Measurements from ENCODE around the gene CFAP52. TPM values are rescaled to one million over a fixed set of nuclear protein-coding genes. Genes with fewer than 3 reads are reported as not detected.
"Not testable (repeated sequence)": the region's sequence is repeated elsewhere in the genome, so short reads cannot be mapped to it uniquely, and the experiment has no call there.

CFAP52 gene
- total RNA-seq, 1 donor: not detected

DNA sequence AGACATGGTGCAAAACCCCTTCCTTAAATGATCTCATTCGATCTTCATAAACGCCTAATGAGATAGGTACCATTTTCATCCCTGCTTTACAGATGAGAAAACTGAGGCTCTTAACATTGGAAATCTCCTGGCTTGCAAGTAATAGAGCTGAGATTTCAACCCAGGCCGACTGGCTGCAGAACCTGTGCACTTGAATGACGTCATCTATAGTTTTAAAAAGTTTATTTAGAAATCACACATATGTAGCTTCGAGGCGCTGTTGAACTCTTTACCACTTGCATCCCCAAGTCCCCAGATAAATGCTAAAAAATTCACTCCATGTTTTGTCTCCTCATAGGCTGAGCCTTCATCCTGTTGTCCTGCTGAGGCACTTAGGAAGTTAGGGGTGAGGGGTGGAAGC is 30.0 kb downstream of the CFAP52 start:
- Histone ChIP-seq H3K4me3 (ENCODE audit: low read length) (no peak overlapping the region), H3K4me1 (ENCODE audit: insufficient read depth, low read length) (no peaks in the 10 kb centered on the region), H3K9me3 (ENCODE audit: low read depth, low read length) (no peaks in the 10 kb centered on the region), H3K27me3 (ENCODE audit: insufficient read depth, low read length) (no peaks in the 10 kb centered on the region)

DNA sequence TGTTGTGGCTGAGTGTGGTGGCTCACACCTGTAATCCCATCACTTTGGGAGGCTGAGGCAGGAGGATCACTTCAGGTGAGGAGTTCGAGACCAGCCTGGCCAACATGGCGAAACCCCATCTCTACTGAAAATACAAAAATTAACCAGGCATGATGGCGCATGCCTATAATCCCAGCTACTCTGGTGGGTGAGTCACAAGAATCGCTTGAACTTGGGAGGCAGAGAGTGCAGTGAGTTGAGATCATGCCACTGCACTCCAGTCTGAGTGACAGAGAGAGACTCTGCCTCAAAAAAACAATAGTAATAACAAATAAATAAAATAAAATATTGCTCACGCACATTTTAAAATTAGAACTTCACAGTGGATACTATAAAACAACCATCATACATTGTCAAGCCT is 30.6 kb downstream of the CFAP52 start:
- H3K4me1 ChIP-seq (ENCODE audit: insufficient read depth, low read length); H3K27me3 ChIP-seq (ENCODE audit: insufficient read depth, low read length); H3K4me3 ChIP-seq (ENCODE audit: low read length); H3K9me3 ChIP-seq (ENCODE audit: low read depth, low read length): not testable (repeated sequence)

DNA sequence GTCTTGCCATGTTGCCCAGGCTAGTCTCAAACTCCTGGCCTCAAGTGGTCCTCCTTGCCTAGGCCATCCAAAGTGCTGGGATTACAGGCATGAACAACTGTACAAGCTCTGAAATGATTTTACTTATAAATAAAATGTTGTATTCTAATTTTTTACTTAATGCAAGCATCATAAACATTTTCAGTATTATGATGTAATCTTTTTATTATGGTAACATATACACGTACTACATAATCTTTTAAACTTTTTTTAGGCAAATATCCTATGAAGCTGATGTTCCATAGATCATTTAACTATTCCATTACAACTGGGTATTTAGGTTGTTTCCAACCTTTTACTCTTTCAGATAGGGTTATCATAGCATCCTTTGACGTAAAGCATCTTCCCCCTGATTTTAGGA is 35.1 kb downstream of the CFAP52 start:
- Histone ChIP-seq H3K9me3 (ENCODE audit: low read depth, low read length) (no peaks in the 10 kb centered on the region), H3K4me1 (ENCODE audit: insufficient read depth, low read length) (no peaks in the 10 kb centered on the region), H3K4me3 (ENCODE audit: low read length) (no peak overlapping the region), H3K27me3 (ENCODE audit: insufficient read depth, low read length) (no peaks in the 10 kb centered on the region)

DNA sequence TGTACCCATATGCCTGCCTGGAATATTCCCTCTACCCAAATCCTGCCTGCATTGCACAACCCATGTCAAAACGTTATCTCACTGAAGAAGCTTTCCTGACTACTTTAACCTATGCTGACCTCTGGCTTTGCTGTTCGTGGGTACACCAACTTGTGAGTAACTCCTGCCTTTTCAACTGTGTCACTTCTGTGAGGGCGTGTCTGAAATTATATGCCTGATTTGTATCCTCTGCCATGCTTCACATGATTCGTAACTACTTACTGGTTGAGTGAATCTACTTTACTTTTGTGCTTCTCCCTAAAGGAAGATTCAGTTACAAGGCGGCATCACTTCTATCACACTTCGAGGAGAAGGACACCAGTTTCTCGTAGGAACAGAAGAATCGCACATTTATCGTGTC is 35.6 kb downstream of the CFAP52 start:
- Histone ChIP-seq H3K4me1 (ENCODE audit: insufficient read depth, low read length) (no peaks in the 10 kb centered on the region), H3K27me3 (ENCODE audit: insufficient read depth, low read length) (no peaks in the 10 kb centered on the region), H3K4me3 (ENCODE audit: low read length) (no peak overlapping the region), H3K9me3 (ENCODE audit: low read depth, low read length) (no peaks in the 10 kb centered on the region)

DNA sequence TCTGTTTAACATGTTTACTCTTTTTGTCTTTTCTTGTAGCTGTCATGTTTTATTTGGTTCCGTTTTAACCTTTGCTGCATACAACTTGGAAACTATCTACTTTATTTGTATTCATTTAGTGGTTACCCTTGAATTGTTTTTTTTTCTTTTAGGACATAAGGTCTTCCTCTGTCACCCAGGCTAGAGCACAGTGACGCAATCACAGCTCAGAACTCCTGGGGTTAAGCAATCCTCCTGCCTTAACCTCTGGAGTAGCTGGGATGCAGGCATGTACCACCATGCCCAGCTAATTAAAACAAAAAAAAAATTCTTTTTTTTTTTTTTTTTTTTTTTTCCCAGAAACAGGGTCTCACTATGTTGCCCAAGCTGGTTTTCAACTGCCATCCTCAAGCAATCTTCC is 39.0 kb downstream of the CFAP52 start:
- no peak overlapping the region for H3K4me3 ChIP-seq (ENCODE audit: low read length)
- no peaks in the 10 kb centered on the region for H3K9me3 ChIP-seq (ENCODE audit: low read depth, low read length)
- no peaks in the 10 kb centered on the region for H3K27me3 ChIP-seq (ENCODE audit: insufficient read depth, low read length)
- H3K4me1 ChIP-seq (ENCODE audit: insufficient read depth, low read length): no peaks in the 10 kb centered on the region

DNA sequence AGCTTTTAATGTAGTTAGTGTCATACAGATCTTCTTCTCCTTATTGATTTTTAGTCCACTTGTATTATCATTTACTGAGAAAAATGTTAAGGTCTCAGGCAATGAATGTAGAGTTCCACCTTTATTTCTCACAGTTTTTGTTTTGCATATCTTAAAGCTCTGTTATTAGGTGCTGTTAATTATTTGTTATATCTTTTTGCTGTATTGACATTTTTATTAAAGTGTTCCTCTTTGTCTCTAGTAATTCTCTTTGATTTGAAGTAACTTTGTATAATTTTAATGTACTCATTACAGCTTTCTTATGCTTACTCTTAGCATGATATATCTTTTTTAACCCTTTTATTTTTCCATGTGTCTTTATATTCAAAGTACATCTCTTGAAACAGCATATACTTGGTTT is 46.5 kb downstream of the CFAP52 start:
- no peaks in the 10 kb centered on the region for H3K27me3 ChIP-seq (ENCODE audit: insufficient read depth, low read length)
- H3K9me3 ChIP-seq (ENCODE audit: low read depth, low read length): peaks cover 18% of the 10 kb centered on the region
- no peaks in the 10 kb centered on the region for H3K4me1 ChIP-seq (ENCODE audit: insufficient read depth, low read length)
- H3K4me3 ChIP-seq (ENCODE audit: low read length): no peak overlapping the region

DNA sequence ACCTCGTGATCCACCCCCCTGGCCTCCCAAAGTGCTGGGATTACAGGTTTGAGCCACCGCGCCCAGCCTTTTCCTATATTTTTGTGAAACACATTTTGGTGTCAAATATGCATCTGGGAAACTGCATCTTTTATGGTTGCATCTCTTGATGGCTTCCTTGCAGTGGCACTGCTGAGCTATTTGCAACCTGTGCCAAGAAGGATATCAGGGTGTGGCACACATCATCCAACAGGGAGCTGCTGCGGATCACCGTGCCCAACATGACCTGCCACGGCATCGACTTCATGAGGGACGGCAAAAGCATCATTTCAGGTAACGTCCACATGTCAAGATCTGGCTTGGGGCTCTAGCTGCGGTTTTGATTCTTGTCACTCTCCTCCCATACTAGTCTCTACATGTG is 52.1 kb downstream of the CFAP52 start:
- H3K4me3 ChIP-seq (ENCODE audit: low read length): no peak overlapping the region
- peaks cover 4% of the 10 kb centered on the region for H3K9me3 ChIP-seq (ENCODE audit: low read depth, low read length)
- H3K4me1 ChIP-seq (ENCODE audit: insufficient read depth, low read length): no peaks in the 10 kb centered on the region
- H3K27me3 ChIP-seq (ENCODE audit: insufficient read depth, low read length): no peaks in the 10 kb centered on the region

DNA sequence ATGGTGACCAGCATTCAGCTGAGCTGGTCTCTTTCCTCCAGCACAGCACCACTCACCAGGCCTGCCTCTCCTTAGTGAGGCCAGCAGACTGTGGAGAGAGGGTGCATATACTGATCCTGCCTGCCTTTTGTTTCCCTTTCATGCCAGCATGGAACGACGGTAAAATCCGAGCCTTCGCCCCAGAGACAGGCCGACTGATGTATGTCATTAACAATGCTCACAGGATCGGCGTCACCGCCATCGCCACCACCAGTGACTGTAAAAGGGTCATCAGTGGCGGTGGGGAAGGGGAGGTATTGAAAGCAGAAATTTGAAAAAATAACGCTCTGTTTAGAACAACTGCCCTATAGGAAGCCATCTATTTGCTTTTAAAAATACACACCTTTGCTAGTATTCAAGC is 56.3 kb downstream of the CFAP52 start:
- Histone ChIP-seq H3K4me3 (ENCODE audit: low read length) (no peak overlapping the region), H3K9me3 (ENCODE audit: low read depth, low read length) (no peaks in the 10 kb centered on the region), H3K4me1 (ENCODE audit: insufficient read depth, low read length) (no peaks in the 10 kb centered on the region), H3K27me3 (ENCODE audit: insufficient read depth, low read length) (no peaks in the 10 kb centered on the region)

DNA sequence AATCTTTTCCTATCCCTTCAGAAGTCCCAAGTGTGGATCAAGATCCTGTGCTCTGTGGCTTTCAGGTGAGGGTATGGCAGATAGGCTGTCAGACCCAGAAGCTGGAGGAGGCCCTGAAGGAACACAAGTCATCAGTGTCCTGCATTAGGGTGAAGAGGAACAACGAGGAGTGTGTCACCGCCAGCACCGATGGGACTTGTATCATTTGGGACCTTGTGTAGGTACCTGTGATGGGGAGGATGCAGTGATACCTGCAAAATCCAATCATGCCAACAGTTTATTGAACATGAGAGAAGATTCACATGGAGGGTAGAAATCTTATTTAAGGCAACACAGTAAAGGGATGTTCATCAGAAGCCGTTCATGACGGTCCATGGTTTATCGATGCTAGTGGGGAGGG is 58.9 kb downstream of the CFAP52 start:
- no peak overlapping the region for H3K4me3 ChIP-seq (ENCODE audit: low read length)
- H3K9me3 ChIP-seq (ENCODE audit: low read depth, low read length): no peaks in the 10 kb centered on the region
- H3K27me3 ChIP-seq (ENCODE audit: insufficient read depth, low read length): no peaks in the 10 kb centered on the region
- H3K4me1 ChIP-seq (ENCODE audit: insufficient read depth, low read length): no peaks in the 10 kb centered on the region

DNA sequence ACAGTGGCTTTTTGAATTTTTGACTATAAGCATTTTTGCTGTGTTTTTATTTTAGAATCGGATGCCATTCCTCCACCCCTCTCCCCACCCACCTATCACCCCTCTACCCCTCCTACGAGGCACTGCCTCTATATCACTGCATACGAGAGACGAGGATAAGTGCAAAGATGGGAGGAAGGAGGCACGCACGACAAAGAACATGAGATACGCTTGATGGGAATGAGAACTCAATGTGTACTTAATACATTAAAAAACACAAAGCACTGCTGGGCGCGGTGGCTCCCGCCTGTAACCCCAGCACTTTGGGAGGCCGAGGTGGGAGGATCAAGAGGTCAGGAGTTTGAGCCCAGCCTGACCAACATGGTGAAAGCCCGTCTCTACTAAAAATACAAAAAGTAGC is 60.1 kb downstream of the CFAP52 start:
- no peaks in the 10 kb centered on the region for H3K4me1 ChIP-seq (ENCODE audit: insufficient read depth, low read length)
- no peak overlapping the region for H3K4me3 ChIP-seq (ENCODE audit: low read length)
- no peaks in the 10 kb centered on the region for H3K27me3 ChIP-seq (ENCODE audit: insufficient read depth, low read length)

DNA sequence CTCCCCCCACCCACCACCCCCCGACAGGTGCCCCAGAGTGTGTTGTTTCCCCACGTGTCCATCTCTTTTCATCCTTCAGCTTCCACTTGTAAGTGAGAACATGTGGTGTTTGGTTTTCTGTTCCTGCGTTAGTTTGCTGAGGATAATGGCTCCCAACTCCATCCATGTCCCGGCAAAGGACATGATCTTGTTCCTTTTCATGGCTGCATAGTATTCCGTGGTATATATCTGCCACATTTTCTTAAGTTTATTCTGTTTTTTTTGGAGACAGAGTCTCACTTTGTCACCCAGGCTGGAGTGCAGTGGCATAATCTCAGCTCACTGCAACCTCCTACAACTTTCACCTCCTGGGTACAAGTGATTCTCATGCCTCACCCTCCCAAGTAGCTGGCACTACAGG is 63.9 kb downstream of the CFAP52 start:
- H3K4me3 ChIP-seq (ENCODE audit: low read length); H3K9me3 ChIP-seq (ENCODE audit: low read depth, low read length); H3K27me3 ChIP-seq (ENCODE audit: insufficient read depth, low read length); H3K4me1 ChIP-seq (ENCODE audit: insufficient read depth, low read length): not testable (repeated sequence)

More for the DNA sequence above, 60.1 kb downstream of the CFAP52 start:
- no peaks in the 10 kb centered on the region for H3K9me3 ChIP-seq (ENCODE audit: low read depth, low read length)

DNA sequence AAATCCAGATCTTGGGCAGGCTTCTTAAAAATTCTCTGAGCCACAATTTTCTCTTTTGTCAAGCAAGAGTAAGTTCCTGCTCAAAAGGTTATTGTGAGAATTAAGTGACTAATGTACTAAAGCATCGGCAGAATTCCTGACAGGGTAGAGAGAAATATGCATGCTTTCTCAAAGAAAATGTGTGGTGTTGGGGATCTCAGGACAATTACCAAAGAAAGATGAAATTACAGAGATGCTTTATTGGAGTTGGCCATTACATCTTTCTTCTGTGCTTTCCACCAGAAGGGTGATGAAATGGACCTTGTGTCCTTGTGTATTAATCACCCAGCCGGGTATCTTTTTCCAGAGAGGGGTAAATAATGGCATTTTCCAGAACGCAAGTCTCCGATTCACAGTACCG is 67.2 kb downstream of the CFAP52 start:
- Histone ChIP-seq H3K27me3 (ENCODE audit: insufficient read depth, low read length) (peaks cover 25% of the 10 kb centered on the region), H3K4me3 (ENCODE audit: low read length) (no peak overlapping the region), H3K9me3 (ENCODE audit: low read depth, low read length) (no peaks in the 10 kb centered on the region), H3K4me1 (ENCODE audit: insufficient read depth, low read length) (peaks cover 18% of the 10 kb centered on the region)

DNA sequence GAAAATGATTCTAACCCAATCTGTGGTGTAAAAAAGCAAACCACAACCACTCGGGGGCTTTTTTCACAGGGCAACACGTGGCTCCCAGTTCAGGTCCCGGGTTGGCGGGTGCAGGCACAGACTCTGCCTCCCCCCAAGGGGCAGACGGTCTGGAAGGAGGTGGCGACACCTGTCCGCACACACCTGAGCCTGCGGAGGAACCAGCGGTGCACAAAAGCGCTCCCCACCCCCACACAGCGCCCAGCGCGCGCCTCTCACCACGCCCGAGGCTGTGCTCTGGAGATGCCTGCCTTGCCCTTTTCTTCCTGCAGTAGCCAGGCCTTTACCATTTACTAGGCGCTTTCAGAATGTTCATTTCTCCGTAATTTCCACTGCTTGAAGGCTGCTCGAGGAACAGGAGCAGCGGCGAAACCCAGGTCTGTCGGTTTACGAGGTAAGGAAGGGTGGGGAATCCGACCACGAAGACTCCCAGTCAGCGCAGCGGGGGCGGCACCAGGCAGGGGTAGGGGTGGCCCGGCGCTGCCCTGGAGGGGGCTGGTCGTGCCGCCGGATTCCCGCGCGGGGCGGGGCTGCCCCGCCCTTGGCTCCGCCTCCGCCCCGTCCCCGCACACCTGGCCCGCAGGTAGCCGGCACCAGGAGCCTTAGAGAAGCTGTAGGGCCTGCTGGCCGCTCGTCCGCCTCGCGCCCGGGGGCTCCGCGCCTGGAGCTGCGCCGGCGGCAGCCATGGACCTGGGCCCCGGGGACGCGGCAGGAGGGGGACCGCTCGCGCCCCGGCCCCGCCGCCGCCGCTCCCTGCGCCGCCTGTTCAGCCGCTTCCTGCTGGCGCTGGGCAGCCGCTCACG is 68.7 kb downstream of the CFAP52 start, which contains the start of gene USP43:
Gene USP43 (plus strand): TSS at position 608 of the 842 bp plus-strand sequence. CDS start 116 bp downstream, at position 724.
- peaks cover 18% of the 10 kb centered on the region for H3K4me1 ChIP-seq (ENCODE audit: insufficient read depth, low read length)
- H3K9me3 ChIP-seq (ENCODE audit: low read depth, low read length): no peaks in the 10 kb centered on the region
- peaks cover 26% of the 10 kb centered on the region for H3K27me3 ChIP-seq (ENCODE audit: insufficient read depth, low read length)
- H3K4me3 ChIP-seq (ENCODE audit: low read length): peak within 1 kb of the TSS; percentile 31

DNA sequence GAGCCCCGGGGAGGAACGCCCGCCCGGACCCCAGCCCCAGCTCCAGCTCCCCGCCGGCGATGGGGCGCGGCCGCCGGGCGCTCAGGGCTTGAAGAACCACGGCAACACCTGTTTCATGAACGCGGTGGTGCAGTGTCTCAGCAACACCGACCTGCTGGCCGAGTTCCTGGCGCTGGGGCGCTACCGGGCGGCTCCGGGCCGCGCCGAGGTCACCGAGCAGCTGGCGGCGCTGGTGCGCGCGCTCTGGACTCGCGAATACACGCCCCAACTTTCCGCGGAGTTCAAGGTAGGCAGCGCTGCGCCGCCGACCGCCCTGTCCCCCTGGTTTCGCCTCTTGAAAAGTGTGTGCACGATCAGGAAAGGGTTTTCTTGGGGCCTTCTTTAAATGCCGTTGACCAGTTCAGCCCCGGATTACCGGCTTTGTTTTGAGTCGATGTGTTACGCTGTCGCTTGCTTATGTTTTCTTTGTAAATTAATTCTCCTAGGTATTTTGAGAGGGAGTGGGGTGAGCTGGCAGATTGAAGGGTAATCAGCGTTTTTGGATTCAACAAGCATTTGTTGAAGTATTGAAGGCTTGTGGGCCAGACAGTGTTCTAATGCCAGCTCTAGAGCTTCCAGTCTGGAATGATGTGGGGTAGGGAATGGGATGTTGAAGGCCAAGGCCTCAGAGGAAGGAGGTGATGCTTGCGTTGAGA is 69.6 kb downstream of the CFAP52 start:
- Histone ChIP-seq H3K4me3 (ENCODE audit: low read length) (peak overlapping the region; percentile 31), H3K9me3 (ENCODE audit: low read depth, low read length) (no peaks in the 10 kb centered on the region), H3K27me3 (ENCODE audit: insufficient read depth, low read length) (peaks cover 26% of the 10 kb centered on the region), H3K4me1 (ENCODE audit: insufficient read depth, low read length) (peaks cover 18% of the 10 kb centered on the region)

DNA sequence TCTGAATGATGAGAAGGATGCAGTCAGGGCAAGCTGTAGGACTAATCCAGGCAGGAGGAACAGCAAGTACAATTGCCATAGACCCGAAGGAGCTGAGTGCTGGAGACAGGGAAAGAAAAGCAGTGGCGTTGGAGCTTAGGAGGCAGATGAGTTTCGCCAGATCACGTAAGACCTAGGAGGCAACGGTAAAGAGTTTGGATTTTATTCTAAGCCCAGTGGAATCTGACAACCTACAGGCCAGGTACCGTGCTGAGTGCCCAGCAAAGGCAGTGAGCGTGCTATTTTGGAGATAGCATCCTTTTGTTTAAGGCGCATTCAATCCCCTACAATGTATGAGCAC is 70.1 kb downstream of the CFAP52 start:
- Histone ChIP-seq H3K4me3 (ENCODE audit: low read length) (no peak overlapping the region), H3K4me1 (ENCODE audit: insufficient read depth, low read length) (peaks cover 18% of the 10 kb centered on the region), H3K9me3 (ENCODE audit: low read depth, low read length) (no peaks in the 10 kb centered on the region), H3K27me3 (ENCODE audit: insufficient read depth, low read length) (peaks cover 26% of the 10 kb centered on the region)

DNA sequence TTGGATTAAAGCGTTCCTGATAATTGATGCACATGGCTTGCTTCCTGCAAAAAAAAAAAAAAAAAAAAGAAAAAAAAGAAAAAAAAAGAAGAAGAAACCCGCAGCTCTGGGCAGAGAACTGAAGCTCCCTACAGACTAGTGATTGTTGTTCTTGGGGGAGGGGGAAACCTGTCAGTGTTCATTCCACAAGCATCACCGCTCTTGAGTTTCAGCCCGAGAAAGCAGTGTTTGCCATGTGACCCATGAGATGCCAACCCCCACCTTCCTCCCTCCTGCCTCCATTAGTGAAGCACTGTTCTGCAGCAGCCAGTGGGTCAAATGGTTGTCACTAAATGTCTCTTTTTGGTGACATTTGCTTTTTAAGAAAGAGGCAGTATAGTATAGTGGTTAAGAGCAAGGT is 70.6 kb downstream of the CFAP52 start:
- H3K4me3 ChIP-seq (ENCODE audit: low read length): no peak overlapping the region
- H3K27me3 ChIP-seq (ENCODE audit: insufficient read depth, low read length): peaks cover 26% of the 10 kb centered on the region
- peaks cover 18% of the 10 kb centered on the region for H3K4me1 ChIP-seq (ENCODE audit: insufficient read depth, low read length)
- no peaks in the 10 kb centered on the region for H3K9me3 ChIP-seq (ENCODE audit: low read depth, low read length)
